ENCODE measurements around the gene EIF1AX. TPM values are rescaled to one million over a fixed set of nuclear protein-coding genes. Genes with fewer than 3 reads are reported as not detected.
"Not testable (repeated sequence)": the region's sequence is repeated elsewhere in the genome, so short reads cannot be mapped to it uniquely, and the experiment has no call there.

The EIF1AX gene
- total RNA-seq, 1 experiment from 2014 or later, result 158 TPM

DNA sequence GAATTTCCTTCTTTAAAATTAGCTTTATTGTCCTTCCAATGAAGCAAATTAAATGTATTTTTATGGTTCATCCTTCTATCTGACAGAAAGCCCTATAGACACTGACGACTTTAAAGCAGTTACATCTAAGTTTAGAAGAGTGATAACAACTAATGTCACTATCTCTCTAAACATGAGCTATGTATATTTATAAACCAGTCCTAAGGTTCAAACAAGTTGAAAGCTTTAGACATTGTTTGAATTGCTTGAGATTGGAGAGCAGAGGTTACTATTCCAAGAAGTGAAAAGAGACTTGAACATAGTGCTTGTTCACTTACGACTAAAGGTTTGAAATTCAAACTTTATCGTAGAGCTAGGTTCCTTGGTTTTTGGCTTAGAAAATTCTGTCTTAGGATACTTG lies 30.2 kb upstream of the EIF1AX start:
- TF ChIP-seq, protein P1, sequence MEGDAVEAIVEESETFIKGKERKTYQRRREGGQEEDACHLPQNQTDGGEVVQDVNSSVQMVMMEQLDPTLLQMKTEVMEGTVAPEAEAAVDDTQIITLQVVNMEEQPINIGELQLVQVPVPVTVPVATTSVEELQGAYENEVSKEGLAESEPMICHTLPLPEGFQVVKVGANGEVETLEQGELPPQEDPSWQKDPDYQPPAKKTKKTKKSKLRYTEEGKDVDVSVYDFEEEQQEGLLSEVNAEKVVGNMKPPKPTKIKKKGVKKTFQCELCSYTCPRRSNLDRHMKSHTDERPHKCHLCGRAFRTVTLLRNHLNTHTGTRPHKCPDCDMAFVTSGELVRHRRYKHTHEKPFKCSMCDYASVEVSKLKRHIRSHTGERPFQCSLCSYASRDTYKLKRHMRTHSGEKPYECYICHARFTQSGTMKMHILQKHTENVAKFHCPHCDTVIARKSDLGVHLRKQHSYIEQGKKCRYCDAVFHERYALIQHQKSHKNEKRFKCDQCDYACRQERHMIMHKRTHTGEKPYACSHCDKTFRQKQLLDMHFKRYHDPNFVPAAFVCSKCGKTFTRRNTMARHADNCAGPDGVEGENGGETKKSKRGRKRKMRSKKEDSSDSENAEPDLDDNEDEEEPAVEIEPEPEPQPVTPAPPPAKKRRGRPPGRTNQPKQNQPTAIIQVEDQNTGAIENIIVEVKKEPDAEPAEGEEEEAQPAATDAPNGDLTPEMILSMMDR (conservative IDR thresholded peaks at IDR 0.05), result no peak
- H3K4me1 ChIP-seq (ENCODE audit: insufficient read depth, low read length), result no peaks in the 10 kb centered on the region
- H3K56ac ChIP-seq (ENCODE audit: insufficient read length, low read depth, low read length), result no peak overlapping the region
- H3K9me3 Mint-ChIP-seq, result peaks cover 24 to 35% of the 10 kb centered on the region in 2 experiments
- no peak overlapping the region for H4K5ac ChIP-seq (ENCODE audit: insufficient read length, low read depth, low read length)
- no peaks in the 10 kb centered on the region; the same call in 1 of the 2 replicates for H3K27me3 Mint-ChIP-seq (ENCODE audit: low read depth)
- H2BK120ac ChIP-seq (ENCODE audit: low read depth, low read length, poor library complexity, severe bottlenecking), result no peak overlapping the region
- H3K4me2 ChIP-seq (ENCODE audit: insufficient read depth, insufficient read length, low read length), result no peak overlapping the region
- no peaks in the 10 kb centered on the region for H3K4me1 Mint-ChIP-seq
- H3K36me3 Mint-ChIP-seq (ENCODE audit: insufficient read depth in 1 of 3, low read depth in 3 of 3), result peaks cover 13 to 31% (median 16%) of the 10 kb centered on the region in 3 experiments
- no CpG with 5 or more reads among the region's 3 CpGs for WGBS (ENCODE audit: extremely low coverage, insufficient read length, low lambda C conversion rate)
- no peak for DNase-seq
- H2BK12ac ChIP-seq (ENCODE audit: insufficient read length, low read depth, low read length), result no peak overlapping the region
- no peak overlapping the region for H3K9ac ChIP-seq (ENCODE audit: extremely low read depth, insufficient read length, low read length)
- no peak overlapping the region for H3T11ph ChIP-seq (ENCODE audit: low read length)
- H2BK5ac ChIP-seq (ENCODE audit: insufficient read length, low read length), result no peak overlapping the region
- H3K23ac ChIP-seq (ENCODE audit: insufficient read length, low read depth, low read length), result no peak overlapping the region
- H3K79me1 ChIP-seq (ENCODE audit: insufficient read depth, low read depth, low read length, poor library complexity, severe bottlenecking), result no peaks in the 10 kb centered on the region
- H3K9me3 ChIP-seq (ENCODE audit: control insufficient read depth, low read depth, low read length), result peaks cover 15% of the 10 kb centered on the region
- H2BK15ac ChIP-seq (ENCODE audit: low read depth, low read length), result no peak overlapping the region
- no peak overlapping the region for H2AK5ac ChIP-seq (ENCODE audit: insufficient read length, low read length)
- no peak overlapping the region for H2BK20ac ChIP-seq (ENCODE audit: low read depth, low read length, poor library complexity, severe bottlenecking)
- H4K20me1 ChIP-seq (ENCODE audit: control insufficient read depth, insufficient read depth, insufficient read length), result no peaks in the 10 kb centered on the region
- no peak overlapping the region for H3K27ac ChIP-seq (ENCODE audit: insufficient read length, low read depth, low read length)
- no peak overlapping the region for H3K14ac ChIP-seq (ENCODE audit: insufficient read depth, low read length)
- no peak overlapping the region for H4K91ac ChIP-seq (ENCODE audit: insufficient read length, low read depth, low read length)
- H3K4ac ChIP-seq (ENCODE audit: low read depth, low read length), result no peak overlapping the region
- no peak overlapping the region for H4K8ac ChIP-seq (replicated peaks; ENCODE audit: insufficient read length, low read depth, low read length)
- H3K79me2 ChIP-seq (ENCODE audit: insufficient read depth, low read length), result no peaks in the 10 kb centered on the region
- no peak overlapping the region for H2AFZ ChIP-seq (ENCODE audit: low read length)
- H3K18ac ChIP-seq (ENCODE audit: insufficient read length, low read depth, low read length), result no peak overlapping the region
- no peaks in the 10 kb centered on the region for H3K27me3 ChIP-seq (ENCODE audit: insufficient read depth, low read length)
- H3K27ac Mint-ChIP-seq, result no peak overlapping the region
- no peaks in the 10 kb centered on the region for H3K23me2 ChIP-seq (ENCODE audit: insufficient read length, low read depth, low read length, poor library complexity, severe bottlenecking)
- no peak overlapping the region for H3K4me3 Mint-ChIP-seq

DNA sequence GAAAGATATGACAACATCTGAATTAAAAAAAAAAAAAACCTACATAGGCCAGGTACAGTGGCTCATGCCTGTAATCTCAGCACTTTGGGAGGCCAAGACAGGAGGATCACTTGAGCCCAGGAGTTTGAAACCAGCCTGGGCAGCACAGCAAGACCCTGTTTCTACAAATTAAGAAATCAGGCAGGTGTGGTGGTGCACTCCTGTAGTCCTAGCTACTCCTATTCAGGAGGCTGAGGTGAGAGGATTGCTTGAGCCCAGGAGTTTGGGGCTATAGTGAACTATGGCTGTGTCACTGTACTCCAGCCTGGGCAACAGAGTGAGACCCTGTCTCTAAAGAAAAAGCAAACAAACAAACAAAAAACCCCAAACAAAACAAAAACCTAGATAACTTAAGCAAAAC lies 20.9 kb upstream of the EIF1AX start:
- H3K23me2 ChIP-seq (ENCODE audit: insufficient read length, low read depth, low read length, poor library complexity, severe bottlenecking); H3K79me1 ChIP-seq (ENCODE audit: insufficient read depth, low read depth, low read length, poor library complexity, severe bottlenecking); H3K27me3 ChIP-seq (ENCODE audit: insufficient read depth, low read length); H3K9ac ChIP-seq (ENCODE audit: extremely low read depth, insufficient read length, low read length); H2BK15ac ChIP-seq (ENCODE audit: low read depth, low read length); H3K18ac ChIP-seq (ENCODE audit: insufficient read length, low read depth, low read length); H2BK12ac ChIP-seq (ENCODE audit: insufficient read length, low read depth, low read length); H4K8ac ChIP-seq (replicated peaks; ENCODE audit: insufficient read length, low read depth, low read length); H3K4me1 ChIP-seq (ENCODE audit: insufficient read depth, low read length); DNase-seq; H2AK5ac ChIP-seq (ENCODE audit: insufficient read length, low read length); H4K5ac ChIP-seq (ENCODE audit: insufficient read length, low read depth, low read length); H3K27me3 Mint-ChIP-seq (ENCODE audit: low read depth); H3K4me3 Mint-ChIP-seq; H3K27ac Mint-ChIP-seq; H2BK120ac ChIP-seq (ENCODE audit: low read depth, low read length, poor library complexity, severe bottlenecking); H2BK5ac ChIP-seq (ENCODE audit: insufficient read length, low read length); H3K4ac ChIP-seq (ENCODE audit: low read depth, low read length); H4K20me1 ChIP-seq (ENCODE audit: control insufficient read depth, insufficient read depth, insufficient read length); H3K56ac ChIP-seq (ENCODE audit: insufficient read length, low read depth, low read length); H3K4me1 Mint-ChIP-seq; H3K27ac ChIP-seq (ENCODE audit: insufficient read length, low read depth, low read length); H4K91ac ChIP-seq (ENCODE audit: insufficient read length, low read depth, low read length); H3K14ac ChIP-seq (ENCODE audit: insufficient read depth, low read length); H3K23ac ChIP-seq (ENCODE audit: insufficient read length, low read depth, low read length); H3K4me2 ChIP-seq (ENCODE audit: insufficient read depth, insufficient read length, low read length); H3K79me2 ChIP-seq (ENCODE audit: insufficient read depth, low read length); H3T11ph ChIP-seq (ENCODE audit: low read length); H2AFZ ChIP-seq (ENCODE audit: low read length); H2BK20ac ChIP-seq (ENCODE audit: low read depth, low read length, poor library complexity, severe bottlenecking): not testable (repeated sequence)
- H3K9me3 ChIP-seq (ENCODE audit: control insufficient read depth, low read depth, low read length), result peaks cover 41% of the 10 kb centered on the region
- Mint-ChIP-seq H3K36me3 (ENCODE audit: insufficient read depth in 1 of 3, low read depth in 3 of 3) (peaks cover 15 to 30% (median 24%) of the 10 kb centered on the region in 3 experiments), H3K9me3 (peaks cover 34 to 49% of the 10 kb centered on the region in 2 experiments)
